Retina (tissue), 1 donor: Measurements from ENCODE around the gene AKT1.
"Not testable (repeated sequence)": the region's sequence is repeated elsewhere in the genome, so short reads cannot be mapped to it uniquely, and the experiment has no call there.

ENCODE experiments used
- DNase-seq: peaks from one replicate; pipeline ENCODE4 v3.0.0-alpha.2; 2016

The AKT1 gene

GRCh38 chr14:104734991-104735779 is 60.4 kb downstream of the AKT1 start:
- no peak for DNase-seq

GRCh38 chr14:104734601-104734990 is 61.0 kb downstream of the AKT1 start:
- DNase-seq, result no peak

GRCh38 chr14:104734051-104734587 is 61.4 kb downstream of the AKT1 start:
- DNase-seq, result no peak

- no peak for DNase-seq
Observed at GRCh38 chr14:104732931-104733681, 62.4 kb downstream of the AKT1 start.

- DNase-seq, result no peak
Observed at GRCh38 chr14:104732355-104732804, 63.2 kb downstream of the AKT1 start.

GRCh38 chr14:104731320-104732294 is 63.9 kb downstream of the AKT1 start:
- DNase-seq, result no peak

- DNase-seq, result no peak
Observed at GRCh38 chr14:104730487-104730886, 65.1 kb downstream of the AKT1 start.

- DNase-seq, result no peak
Observed at GRCh38 chr14:104729835-104730181, 65.7 kb downstream of the AKT1 start.

- not testable (repeated sequence) for DNase-seq
Observed at GRCh38 chr14:104729176-104729834, 66.2 kb downstream of the AKT1 start.

GRCh38 chr14:104728631-104729030 is 66.9 kb downstream of the AKT1 start:
- no peak for DNase-seq

- peak; percentile 29 for DNase-seq
Observed at GRCh38 chr14:104726600-104727451, 68.7 kb downstream of the AKT1 start.

GRCh38 chr14:104725772-104726548 is 69.6 kb downstream of the AKT1 start:
- DNase-seq, result no peak

GRCh38 chr14:104724981-104725771 is 70.4 kb downstream of the AKT1 start:
- peak; percentile 71 for DNase-seq

GRCh38 chr14:104724407-104724980 is 71.1 kb downstream of the AKT1 start:
- DNase-seq, result no peak

- peak; percentile 80 for DNase-seq
Observed at GRCh38 chr14:104723651-104724406, 71.7 kb downstream of the AKT1 start, which contains the start of gene ADSS1. ADSS1 (plus strand) TSS chr14:104724229; CDS start chr14:104724271, 42 bp downstream.

- no peak for DNase-seq
Observed at GRCh38 chr14:104722938-104723650, 72.5 kb downstream of the AKT1 start.
